Measurements from ENCODE around the gene NAA80. TPM values are rescaled to one million over a fixed set of nuclear protein-coding genes. Genes with fewer than 3 reads are reported as not detected.

The NAA80 gene
- total RNA-seq, 1 donor from 2014 or later, result 10.7 TPM

DNA sequence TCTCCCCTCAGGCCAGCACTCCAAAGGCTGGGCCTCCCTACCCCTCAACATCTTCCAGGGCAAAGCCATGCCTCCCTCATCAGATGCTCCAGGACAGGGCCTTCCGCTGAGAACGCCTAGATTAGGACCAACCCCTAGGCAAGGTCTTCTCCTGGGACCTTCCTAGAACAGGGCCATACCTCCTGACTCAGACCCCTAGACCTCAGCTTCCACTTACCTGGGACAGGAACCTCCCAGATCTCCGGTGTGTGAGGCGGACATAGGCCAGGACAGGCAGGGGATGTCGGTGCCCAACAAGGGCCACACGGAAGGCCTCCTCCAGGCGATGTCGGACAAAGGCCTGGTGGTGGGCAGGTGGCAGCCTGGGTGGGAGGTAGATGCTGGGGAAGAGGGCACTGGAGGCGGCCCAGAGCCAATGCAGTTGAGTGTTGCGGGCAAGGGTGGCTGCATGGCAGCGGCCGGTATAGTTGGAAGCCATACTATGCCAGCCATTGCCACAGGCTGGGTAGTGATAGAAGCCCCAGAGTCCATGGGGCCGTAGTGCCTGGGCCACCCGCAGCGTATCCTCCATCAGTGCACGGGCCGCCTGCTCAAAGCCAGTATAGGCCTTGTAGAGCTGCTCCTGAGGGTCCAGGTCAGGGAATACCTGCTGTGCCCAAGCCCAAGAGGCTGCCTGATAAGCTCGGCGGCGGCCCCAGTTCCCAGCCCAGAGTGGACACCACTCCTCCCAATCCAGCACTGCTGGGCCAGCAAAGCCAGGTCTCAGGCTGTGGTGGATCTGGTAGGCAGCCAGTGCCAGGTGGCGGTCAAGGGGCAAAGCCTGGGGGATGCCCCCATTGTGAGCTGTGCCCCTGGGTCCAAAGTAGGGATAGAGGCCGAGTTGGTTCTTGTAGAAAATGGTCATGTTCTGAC lies 4.5 kb downstream of the NAA80 start:
- Mint-ChIP-seq H3K36me3 (ENCODE audit: low read depth) (no peaks in the 10 kb centered on the region), H3K9me3 (no peaks in the 10 kb centered on the region), H3K27me3 (ENCODE audit: low read depth) (peaks cover 6% of the 10 kb centered on the region), H3K27ac (ENCODE audit: unreplicated experiment) (no peak overlapping the region), H3K4me3 (peak overlapping the region; percentile 49), H3K4me1 (peaks cover 28% of the 10 kb centered on the region)
- DNase-seq (ENCODE audit: low read depth, low spot score), result no peak
- TF ChIP-seq, protein P1, sequence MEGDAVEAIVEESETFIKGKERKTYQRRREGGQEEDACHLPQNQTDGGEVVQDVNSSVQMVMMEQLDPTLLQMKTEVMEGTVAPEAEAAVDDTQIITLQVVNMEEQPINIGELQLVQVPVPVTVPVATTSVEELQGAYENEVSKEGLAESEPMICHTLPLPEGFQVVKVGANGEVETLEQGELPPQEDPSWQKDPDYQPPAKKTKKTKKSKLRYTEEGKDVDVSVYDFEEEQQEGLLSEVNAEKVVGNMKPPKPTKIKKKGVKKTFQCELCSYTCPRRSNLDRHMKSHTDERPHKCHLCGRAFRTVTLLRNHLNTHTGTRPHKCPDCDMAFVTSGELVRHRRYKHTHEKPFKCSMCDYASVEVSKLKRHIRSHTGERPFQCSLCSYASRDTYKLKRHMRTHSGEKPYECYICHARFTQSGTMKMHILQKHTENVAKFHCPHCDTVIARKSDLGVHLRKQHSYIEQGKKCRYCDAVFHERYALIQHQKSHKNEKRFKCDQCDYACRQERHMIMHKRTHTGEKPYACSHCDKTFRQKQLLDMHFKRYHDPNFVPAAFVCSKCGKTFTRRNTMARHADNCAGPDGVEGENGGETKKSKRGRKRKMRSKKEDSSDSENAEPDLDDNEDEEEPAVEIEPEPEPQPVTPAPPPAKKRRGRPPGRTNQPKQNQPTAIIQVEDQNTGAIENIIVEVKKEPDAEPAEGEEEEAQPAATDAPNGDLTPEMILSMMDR (conservative IDR thresholded peaks at IDR 0.05), result no peak

DNA sequence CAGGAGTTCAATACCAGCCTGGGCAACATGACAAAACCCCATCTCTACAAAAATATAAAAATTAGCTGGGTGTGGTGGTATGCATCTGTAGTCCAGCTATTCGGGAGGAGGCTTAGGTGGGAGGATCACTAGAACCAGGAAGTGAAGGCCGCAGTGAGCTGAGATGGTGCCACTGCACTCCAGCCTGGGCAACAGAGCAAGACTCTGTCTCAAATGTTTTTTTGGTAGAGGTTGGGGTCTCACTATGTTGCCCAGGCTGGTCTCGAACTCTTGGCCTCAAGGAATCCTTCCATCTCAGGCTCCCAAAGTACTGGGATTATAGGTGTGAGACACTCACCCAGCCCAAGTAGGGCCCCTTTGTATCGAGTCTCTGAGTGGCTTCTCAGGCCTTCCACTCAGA lies 5.1 kb downstream of the NAA80 start:
- Mint-ChIP-seq H3K36me3 (ENCODE audit: low read depth) (no peaks in the 10 kb centered on the region), H3K9me3 (no peaks in the 10 kb centered on the region), H3K4me3 (peak overlapping the region; percentile 49), H3K27me3 (ENCODE audit: low read depth) (peaks cover 2% of the 10 kb centered on the region), H3K27ac (ENCODE audit: unreplicated experiment) (no peak overlapping the region), H3K4me1 (peaks cover 22% of the 10 kb centered on the region)
- no peak for DNase-seq (ENCODE audit: low read depth, low spot score)
- TF ChIP-seq, protein P1 (conservative IDR thresholded peaks at IDR 0.05), result no peak

DNA sequence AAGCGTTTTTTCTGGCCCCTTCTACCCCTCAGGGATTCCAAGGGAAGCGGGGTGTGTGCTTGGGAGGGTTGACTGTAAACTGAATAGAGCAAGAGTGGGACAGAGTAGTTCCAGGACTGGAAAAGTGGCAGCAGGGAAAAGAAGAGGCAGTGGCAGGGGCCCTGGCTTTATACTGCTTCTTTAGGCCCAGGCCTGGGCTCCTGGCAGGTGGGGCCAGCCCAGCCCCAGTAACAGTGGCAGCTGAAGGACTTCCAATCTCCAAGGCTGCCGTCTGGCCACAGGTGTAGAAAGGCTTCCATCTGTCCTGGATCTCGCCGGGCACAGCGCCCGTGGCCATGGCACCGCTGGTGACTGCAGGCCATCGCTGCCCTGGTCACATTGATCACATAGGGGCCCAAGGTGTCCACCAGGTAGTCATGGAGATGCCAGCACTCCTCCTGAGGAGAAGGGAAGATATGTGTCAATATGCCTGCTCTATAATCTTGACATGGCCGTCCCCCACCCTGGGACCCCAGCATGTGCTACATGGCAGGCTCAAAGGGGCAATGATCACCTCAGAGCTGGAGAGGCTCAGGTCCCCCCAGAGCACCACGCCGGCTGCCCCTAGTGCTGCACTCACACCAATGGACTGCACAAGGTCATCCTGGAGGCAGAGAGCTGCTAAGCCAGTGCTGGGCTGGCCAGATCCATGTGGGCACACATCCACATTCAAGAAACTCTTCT lies 6.0 kb downstream of the NAA80 start:
- Mint-ChIP-seq H3K27ac (ENCODE audit: unreplicated experiment) (peak overlapping the region; percentile 97), H3K4me1 (peaks cover 18% of the 10 kb centered on the region), H3K4me3 (peak overlapping the region; percentile 85), H3K9me3 (no peaks in the 10 kb centered on the region), H3K27me3 (ENCODE audit: low read depth) (no peaks in the 10 kb centered on the region), H3K36me3 (ENCODE audit: low read depth) (no peaks in the 10 kb centered on the region)
- TF ChIP-seq, protein P1 (conservative IDR thresholded peaks at IDR 0.05), result no peak
- no peak for DNase-seq (ENCODE audit: low read depth, low spot score)

DNA sequence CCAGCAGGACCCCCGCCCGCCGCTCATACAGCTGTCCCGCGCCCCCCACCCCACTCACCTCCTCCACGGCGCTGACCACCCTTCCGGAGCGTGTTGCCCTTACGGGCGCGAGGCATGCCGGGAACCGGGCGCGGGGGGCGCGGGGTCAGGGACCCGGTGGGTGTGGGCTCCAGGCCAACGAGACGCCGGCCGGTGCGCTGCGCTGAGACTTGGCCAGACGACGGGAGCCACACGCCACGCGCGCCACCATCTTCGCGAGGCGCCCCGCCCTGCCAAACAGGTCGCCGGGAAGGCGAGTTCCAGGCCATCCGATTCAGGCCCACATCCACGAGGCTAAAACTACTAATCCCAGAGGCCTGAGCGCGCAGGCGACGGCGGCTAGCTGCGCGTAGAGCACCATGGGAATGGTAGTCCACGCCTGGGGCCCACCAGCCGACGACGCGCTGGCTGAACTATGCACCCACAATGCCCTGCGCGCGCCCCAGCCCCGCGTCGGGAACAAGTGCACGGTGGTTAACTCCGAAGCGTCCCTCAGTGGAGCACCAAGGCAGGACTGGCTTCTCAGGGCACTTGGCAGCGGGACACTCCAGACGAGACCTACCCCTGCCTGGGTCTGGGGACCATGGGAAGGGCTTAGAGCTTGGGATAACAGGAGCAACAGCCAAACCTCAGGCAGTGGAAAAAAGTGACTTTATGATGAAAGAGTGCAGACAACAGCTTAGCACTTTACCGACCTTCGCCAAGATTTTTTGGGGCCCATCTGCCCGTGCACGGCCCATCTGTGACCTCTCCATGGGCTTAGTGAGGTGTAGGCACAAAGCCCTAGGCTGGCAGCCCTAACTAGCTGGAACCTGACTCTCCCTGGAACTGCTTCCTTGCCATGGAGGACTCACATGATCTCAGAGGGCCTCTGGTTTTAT lies 6.8 kb downstream of the NAA80 start, which contains the start of gene IFRD2:
Gene IFRD2 (minus strand): TSS at position 271 of the 920 bp plus-strand sequence. CDS start 155 bp downstream, at position 116.
- H3K9me3 Mint-ChIP-seq, result no peaks in the 10 kb centered on the region

More for the DNA sequence above, 6.8 kb downstream of the NAA80 start, which contains the start of gene IFRD2:
- H3K27me3 Mint-ChIP-seq (ENCODE audit: low read depth), result no peaks in the 10 kb centered on the region
- DNase-seq (ENCODE audit: low read depth, low spot score), result peak; percentile 90
- peak within 1 kb of the TSS; percentile 85 for H3K4me3 Mint-ChIP-seq
- no peaks in the 10 kb centered on the region for H3K36me3 Mint-ChIP-seq (ENCODE audit: low read depth)
- peaks cover 14% of the 10 kb centered on the region for H3K4me1 Mint-ChIP-seq
- TF ChIP-seq, protein P1 (conservative IDR thresholded peaks at IDR 0.05), result no peak
- peak within 1 kb of the TSS; percentile 97 for H3K27ac Mint-ChIP-seq (ENCODE audit: unreplicated experiment)

Measured in neural crest cell (in vitro differentiated cells).